Measurements from ENCODE around the gene TCHH. TPM values are rescaled to one million over a fixed set of nuclear protein-coding genes. Genes with fewer than 3 reads are reported as not detected.

TCHH gene
- total and polyA plus RNA-seq, 3 donors from 2014 or later: 0.53 to 2.9 (median 2.2) TPM

DNA sequence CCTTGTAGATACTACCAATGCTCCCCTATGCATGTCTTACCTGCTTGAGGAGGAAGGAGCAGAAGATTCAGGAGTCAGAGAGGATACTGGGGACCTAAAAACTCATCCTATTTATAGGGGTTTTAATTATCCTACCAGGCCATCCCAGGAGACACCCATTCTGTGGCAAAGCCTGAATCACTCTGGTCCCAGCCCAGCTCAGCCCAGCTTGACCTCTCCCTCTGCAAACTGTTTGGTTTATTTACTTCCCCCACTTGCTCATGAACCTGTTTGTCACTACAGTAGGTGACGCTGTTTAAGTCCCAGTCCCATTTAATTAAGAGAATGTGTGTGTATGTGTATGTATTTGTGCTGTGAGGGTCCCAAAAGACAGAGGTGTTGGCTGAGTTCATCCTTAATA is 43.9 kb upstream of the TCHH start, which contains the start of gene RPTN:
Gene RPTN (minus strand): TSS at position 85 of the 400 bp plus-strand sequence. CDS start 1,339 bp downstream, outside the sequence.
- no peaks in the 10 kb centered on the region for H3K4me1 ChIP-seq
- H3K36me3 ChIP-seq (ENCODE audit: low read depth, missing control alignments): no peaks in the 10 kb centered on the region
- no peak within 1 kb of the TSS for H3K27ac ChIP-seq
- no peak for DNase-seq
- H3K4me3 ChIP-seq: no peak within 1 kb of the TSS
- WGBS, 2 donors: 80 to 94% methylated on average over 1 of the region's 1 CpG
- H3K27me3 ChIP-seq: no peaks in the 10 kb centered on the region
- no peaks in the 10 kb centered on the region for H3K9me3 ChIP-seq
- TF ChIP-seq, protein P1, sequence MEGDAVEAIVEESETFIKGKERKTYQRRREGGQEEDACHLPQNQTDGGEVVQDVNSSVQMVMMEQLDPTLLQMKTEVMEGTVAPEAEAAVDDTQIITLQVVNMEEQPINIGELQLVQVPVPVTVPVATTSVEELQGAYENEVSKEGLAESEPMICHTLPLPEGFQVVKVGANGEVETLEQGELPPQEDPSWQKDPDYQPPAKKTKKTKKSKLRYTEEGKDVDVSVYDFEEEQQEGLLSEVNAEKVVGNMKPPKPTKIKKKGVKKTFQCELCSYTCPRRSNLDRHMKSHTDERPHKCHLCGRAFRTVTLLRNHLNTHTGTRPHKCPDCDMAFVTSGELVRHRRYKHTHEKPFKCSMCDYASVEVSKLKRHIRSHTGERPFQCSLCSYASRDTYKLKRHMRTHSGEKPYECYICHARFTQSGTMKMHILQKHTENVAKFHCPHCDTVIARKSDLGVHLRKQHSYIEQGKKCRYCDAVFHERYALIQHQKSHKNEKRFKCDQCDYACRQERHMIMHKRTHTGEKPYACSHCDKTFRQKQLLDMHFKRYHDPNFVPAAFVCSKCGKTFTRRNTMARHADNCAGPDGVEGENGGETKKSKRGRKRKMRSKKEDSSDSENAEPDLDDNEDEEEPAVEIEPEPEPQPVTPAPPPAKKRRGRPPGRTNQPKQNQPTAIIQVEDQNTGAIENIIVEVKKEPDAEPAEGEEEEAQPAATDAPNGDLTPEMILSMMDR (IDR thresholded peaks at IDR 0.05): no peak
- no peak for TF ChIP-seq POLR2A (IDR thresholded peaks at IDR 0.05)
- intact Hi-C loops (cut with DNase I; ENCODE audit: low total_unique reads): no loop called here

- DNase-seq: no peak
- intact Hi-C loops (cut with DNase I; ENCODE audit: low total_unique reads): no loop called here
- Histone ChIP-seq H3K4me1 (no peaks in the 10 kb centered on the region), H3K36me3 (ENCODE audit: low read depth, missing control alignments) (no peaks in the 10 kb centered on the region), H3K27me3 (no peaks in the 10 kb centered on the region), H3K27ac (no peak overlapping the region), H3K4me3 (no peak overlapping the region), H3K9me3 (no peaks in the 10 kb centered on the region)
- no peak for TF ChIP-seq POLR2A (IDR thresholded peaks at IDR 0.05)
- TF ChIP-seq, protein P1 (IDR thresholded peaks at IDR 0.05): no peak
- WGBS, 2 donors: 82 to 84% methylated on average over 3 of the region's 3 CpGs
These were observed 38.8 kb upstream of the TCHH start for GRCh38 chr1:152153996-152154395.

DNA sequence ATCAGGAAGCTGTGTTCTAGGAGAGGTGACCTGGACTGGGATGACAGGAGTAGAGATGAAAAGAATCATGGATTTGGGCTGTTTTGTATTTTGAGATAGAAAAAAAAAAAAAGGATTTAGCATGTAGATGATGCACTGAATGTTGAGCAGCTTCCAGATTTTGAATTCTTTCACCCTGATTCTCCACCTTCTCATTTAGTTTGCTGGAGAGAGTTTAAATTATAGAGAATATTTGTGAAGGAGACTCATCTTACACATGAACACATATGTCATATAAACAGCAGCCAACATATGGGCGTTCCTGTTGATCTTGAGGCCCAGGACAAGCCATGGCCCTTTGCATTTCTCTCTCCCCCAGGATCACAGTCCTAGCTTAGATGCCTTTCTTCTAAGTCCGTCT is 36.4 kb upstream of the TCHH start:
- intact Hi-C loops (cut with DNase I; ENCODE audit: low total_unique reads): no loop called here
- Histone ChIP-seq H3K4me3 (no peak overlapping the region), H3K27me3 (no peaks in the 10 kb centered on the region), H3K36me3 (ENCODE audit: low read depth, missing control alignments) (no peaks in the 10 kb centered on the region), H3K27ac (no peak overlapping the region), H3K9me3 (no peaks in the 10 kb centered on the region), H3K4me1 (no peaks in the 10 kb centered on the region)
- DNase-seq: no peak
- TF ChIP-seq, protein P1 (IDR thresholded peaks at IDR 0.05): no peak
- TF ChIP-seq POLR2A (IDR thresholded peaks at IDR 0.05): no peak
- WGBS, 2 donors: 75 to 81% methylated on average over 2 of the region's 2 CpGs

- no peak overlapping the region for H3K4me3 ChIP-seq
- H3K9me3 ChIP-seq: no peaks in the 10 kb centered on the region
- 83 to 84% methylated on average over 1 of the region's 1 CpG for WGBS, 2 donors
- no peaks in the 10 kb centered on the region for H3K36me3 ChIP-seq (ENCODE audit: low read depth, missing control alignments)
- no peak overlapping the region for H3K27ac ChIP-seq
- intact Hi-C loops (cut with DNase I; ENCODE audit: low total_unique reads): no loop called here
- no peaks in the 10 kb centered on the region for H3K4me1 ChIP-seq
- no peak for DNase-seq
- no peaks in the 10 kb centered on the region for H3K27me3 ChIP-seq
- TF ChIP-seq, protein P1 (IDR thresholded peaks at IDR 0.05): no peak
- TF ChIP-seq POLR2A (IDR thresholded peaks at IDR 0.05): no peak
These were observed 33.7 kb upstream of the TCHH start for GRCh38 chr1:152148981-152149380.

DNA sequence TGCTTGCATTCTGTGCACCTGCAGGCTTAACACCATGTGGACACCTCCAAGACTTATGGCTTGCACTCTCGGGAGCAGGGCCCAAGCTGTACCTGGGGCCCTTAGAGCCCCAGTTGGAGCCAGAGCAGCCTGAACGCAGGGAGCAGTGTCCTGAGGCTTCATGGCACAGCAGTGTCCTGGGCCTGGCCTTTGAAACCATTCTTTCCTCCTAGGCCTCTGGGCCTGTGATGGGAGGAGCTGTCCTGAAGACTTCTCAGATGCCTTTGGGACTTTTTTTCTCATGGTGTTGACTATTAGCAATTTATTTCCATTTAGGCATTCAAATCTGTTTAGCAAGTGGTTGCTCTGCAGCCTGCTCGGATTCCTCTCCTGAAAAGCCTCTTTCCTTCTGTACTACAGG is 32.8 kb upstream of the TCHH start:
- Histone ChIP-seq H3K9me3 (no peaks in the 10 kb centered on the region), H3K4me3 (no peak overlapping the region), H3K36me3 (ENCODE audit: low read depth, missing control alignments) (no peaks in the 10 kb centered on the region), H3K27me3 (no peaks in the 10 kb centered on the region), H3K4me1 (no peaks in the 10 kb centered on the region), H3K27ac (no peak overlapping the region)
- DNase-seq: no peak
- 76 to 88% methylated on average over 3 of the region's 3 CpGs for WGBS, 2 donors
- intact Hi-C loops (cut with DNase I; ENCODE audit: low total_unique reads): no loop called here
- TF ChIP-seq, protein P1 (IDR thresholded peaks at IDR 0.05): no peak
- TF ChIP-seq POLR2A (IDR thresholded peaks at IDR 0.05): no peak
